ENCODE results near the gene CCNK. TPM values are rescaled to one million over a fixed set of nuclear protein-coding genes. Genes with fewer than 3 reads are reported as not detected.

CCNK gene
- total RNA-seq, 1 donor from 2014 or later = 64.8 TPM

DNA sequence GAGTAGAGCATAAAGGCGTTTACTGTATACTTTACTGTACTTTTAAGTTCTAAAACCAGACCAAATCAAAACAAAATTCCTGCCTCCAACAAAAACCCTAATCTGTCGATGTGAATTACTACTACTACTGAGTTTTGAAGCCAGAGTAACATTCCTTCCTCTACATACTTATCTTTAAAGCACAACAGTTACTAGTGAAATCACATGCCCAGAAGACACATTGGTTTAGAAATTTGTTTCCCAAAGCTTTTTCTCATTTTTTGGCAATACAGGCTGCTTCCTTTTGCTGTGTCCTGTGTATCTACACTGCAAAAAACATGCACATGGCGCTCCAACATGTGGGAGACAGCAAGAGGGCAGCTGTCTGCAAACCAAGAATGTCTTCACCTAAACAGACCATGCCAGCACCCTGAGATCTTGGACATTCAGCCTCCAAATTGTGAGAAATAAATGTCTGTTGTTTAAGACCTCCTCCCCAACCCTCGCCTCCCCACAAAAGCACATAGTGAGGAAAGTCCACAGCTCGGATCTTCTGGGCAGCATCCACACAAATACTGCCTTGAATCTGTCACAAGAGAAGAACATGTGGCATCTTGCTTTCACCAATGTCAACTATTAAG lies 21.6 kb upstream of the CCNK start:
- DNase-seq (ENCODE audit: low spot score, unreplicated experiment) = no peak
- Mint-ChIP-seq H3K36me3 (ENCODE audit: insufficient read depth) (peaks cover 15% of the 10 kb centered on the region), H3K27ac (no peak overlapping the region), H3K4me1 (ENCODE audit: low read depth) (no peaks in the 10 kb centered on the region), H3K9me3 (ENCODE audit: low read depth) (no peaks in the 10 kb centered on the region), H3K4me3 (ENCODE audit: low read depth) (no peak overlapping the region), H3K27me3 (no peaks in the 10 kb centered on the region)
- TF ChIP-seq, protein P1, sequence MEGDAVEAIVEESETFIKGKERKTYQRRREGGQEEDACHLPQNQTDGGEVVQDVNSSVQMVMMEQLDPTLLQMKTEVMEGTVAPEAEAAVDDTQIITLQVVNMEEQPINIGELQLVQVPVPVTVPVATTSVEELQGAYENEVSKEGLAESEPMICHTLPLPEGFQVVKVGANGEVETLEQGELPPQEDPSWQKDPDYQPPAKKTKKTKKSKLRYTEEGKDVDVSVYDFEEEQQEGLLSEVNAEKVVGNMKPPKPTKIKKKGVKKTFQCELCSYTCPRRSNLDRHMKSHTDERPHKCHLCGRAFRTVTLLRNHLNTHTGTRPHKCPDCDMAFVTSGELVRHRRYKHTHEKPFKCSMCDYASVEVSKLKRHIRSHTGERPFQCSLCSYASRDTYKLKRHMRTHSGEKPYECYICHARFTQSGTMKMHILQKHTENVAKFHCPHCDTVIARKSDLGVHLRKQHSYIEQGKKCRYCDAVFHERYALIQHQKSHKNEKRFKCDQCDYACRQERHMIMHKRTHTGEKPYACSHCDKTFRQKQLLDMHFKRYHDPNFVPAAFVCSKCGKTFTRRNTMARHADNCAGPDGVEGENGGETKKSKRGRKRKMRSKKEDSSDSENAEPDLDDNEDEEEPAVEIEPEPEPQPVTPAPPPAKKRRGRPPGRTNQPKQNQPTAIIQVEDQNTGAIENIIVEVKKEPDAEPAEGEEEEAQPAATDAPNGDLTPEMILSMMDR (IDR thresholded peaks at IDR 0.05; ENCODE audit: unreplicated experiment) = no peak

DNA sequence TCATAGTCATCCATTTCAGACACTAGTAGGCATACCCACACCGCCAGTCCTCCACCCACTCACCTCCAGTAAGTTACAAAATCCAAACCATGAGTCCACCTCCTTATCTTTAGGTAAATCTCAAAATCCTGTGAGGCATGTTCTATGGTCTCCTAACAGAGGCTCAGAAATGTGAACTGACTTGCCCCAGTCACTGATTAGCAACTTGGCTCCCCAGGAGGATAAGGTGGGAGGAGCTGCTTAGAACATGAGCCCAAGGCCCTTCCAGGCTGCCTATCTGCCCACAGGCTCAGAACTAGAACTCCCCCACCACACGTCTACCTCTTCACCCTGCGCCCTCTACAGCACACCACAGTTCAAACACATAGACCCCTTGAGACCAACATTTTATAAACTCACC lies 20.4 kb upstream of the CCNK start:
- no peaks in the 10 kb centered on the region for H3K4me1 Mint-ChIP-seq (ENCODE audit: low read depth)
- peaks cover 13% of the 10 kb centered on the region for H3K36me3 Mint-ChIP-seq (ENCODE audit: insufficient read depth)
- no peak overlapping the region for H3K27ac Mint-ChIP-seq
- H3K27me3 Mint-ChIP-seq = no peaks in the 10 kb centered on the region
- H3K9me3 Mint-ChIP-seq (ENCODE audit: low read depth) = no peaks in the 10 kb centered on the region
- TF ChIP-seq, protein P1 (IDR thresholded peaks at IDR 0.05; ENCODE audit: unreplicated experiment) = no peak
- no peak for DNase-seq (ENCODE audit: low spot score, unreplicated experiment)
- no peak overlapping the region for H3K4me3 Mint-ChIP-seq (ENCODE audit: low read depth)

DNA sequence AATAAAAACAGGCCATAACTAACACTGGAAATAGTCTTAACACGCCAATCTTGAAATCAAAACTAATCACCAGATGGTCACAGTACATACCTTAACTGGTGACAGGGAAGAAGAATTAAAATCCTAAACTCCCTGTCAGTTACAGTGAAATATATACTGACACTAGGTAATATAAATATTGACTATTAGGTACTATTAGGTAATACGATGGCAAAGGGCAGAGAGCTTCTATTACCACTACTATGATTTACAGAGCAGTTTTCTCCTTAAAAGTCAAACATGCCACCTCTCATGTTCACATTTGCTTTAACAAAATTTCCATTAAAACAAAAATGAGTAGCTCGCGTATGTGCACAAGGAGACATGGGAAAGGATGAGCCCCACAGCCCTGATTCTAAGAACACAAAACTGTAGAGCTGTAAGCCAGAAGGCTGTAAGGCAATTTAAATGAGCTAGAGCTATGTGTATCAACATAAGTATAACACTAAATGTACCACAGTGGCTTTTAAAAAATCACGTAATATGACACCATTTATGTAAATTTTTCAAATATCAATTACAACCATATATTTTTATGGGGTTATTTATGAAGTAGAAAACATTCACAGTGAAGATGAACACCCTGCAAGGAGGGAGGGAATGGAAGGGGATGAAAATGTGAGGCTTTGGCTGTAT lies 19.7 kb upstream of the CCNK start:
- Mint-ChIP-seq H3K9me3 (ENCODE audit: low read depth) (no peaks in the 10 kb centered on the region), H3K27me3 (no peaks in the 10 kb centered on the region), H3K36me3 (ENCODE audit: insufficient read depth) (peaks cover 13% of the 10 kb centered on the region), H3K27ac (no peak overlapping the region), H3K4me3 (ENCODE audit: low read depth) (no peak overlapping the region), H3K4me1 (ENCODE audit: low read depth) (no peaks in the 10 kb centered on the region)
- TF ChIP-seq, protein P1 (IDR thresholded peaks at IDR 0.05; ENCODE audit: unreplicated experiment) = no peak
- no peak for DNase-seq (ENCODE audit: low spot score, unreplicated experiment)

DNA sequence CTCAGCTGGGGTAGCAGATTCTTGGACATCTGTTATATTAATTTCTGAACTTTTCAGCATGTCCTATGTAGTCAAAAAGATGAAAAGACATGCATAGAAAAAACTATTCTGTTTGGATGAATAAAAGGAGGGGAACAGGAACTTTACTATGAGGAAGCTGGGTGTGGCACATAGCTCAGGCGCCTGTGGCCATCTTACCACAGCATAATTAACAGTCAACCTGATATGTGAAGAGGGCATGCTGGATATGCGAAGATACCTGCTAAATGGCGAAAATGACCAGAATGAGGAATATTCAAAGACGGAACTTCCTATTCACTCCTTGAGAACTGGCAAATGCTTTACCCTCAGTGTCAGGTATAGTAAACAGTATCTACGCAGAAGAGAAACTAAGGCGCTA lies 19.0 kb upstream of the CCNK start:
- Mint-ChIP-seq H3K27ac (no peak overlapping the region), H3K4me1 (ENCODE audit: low read depth) (no peaks in the 10 kb centered on the region), H3K4me3 (ENCODE audit: low read depth) (no peak overlapping the region), H3K9me3 (ENCODE audit: low read depth) (no peaks in the 10 kb centered on the region), H3K27me3 (no peaks in the 10 kb centered on the region), H3K36me3 (ENCODE audit: insufficient read depth) (peaks cover 10% of the 10 kb centered on the region)
- TF ChIP-seq, protein P1 (IDR thresholded peaks at IDR 0.05; ENCODE audit: unreplicated experiment) = no peak
- no peak for DNase-seq (ENCODE audit: low spot score, unreplicated experiment)

DNA sequence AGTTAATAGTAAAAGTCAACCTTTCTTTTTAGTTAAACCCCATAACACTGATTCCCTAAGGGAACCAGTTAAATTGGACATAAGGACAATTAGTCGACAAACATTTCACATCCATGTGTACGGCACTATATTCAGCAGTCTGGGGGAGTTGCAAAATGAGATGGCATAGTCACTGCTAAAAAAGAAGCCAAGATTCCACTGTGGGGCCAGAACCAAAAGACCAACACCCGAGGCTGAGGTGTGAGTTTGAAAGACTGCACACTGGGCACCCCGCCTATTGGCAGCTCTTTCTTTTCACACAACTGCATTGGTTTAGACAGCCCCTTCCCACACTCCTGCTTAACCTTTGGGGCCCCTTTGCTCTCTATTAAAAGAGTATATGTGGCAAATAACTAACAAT lies 17.2 kb upstream of the CCNK start:
- H3K36me3 Mint-ChIP-seq (ENCODE audit: insufficient read depth) = peaks cover 8% of the 10 kb centered on the region
- H3K27ac Mint-ChIP-seq = no peak overlapping the region
- H3K9me3 Mint-ChIP-seq (ENCODE audit: low read depth) = no peaks in the 10 kb centered on the region
- peaks cover 1% of the 10 kb centered on the region for H3K4me1 Mint-ChIP-seq (ENCODE audit: low read depth)
- DNase-seq (ENCODE audit: low spot score, unreplicated experiment) = no peak
- no peaks in the 10 kb centered on the region for H3K27me3 Mint-ChIP-seq
- no peak overlapping the region for H3K4me3 Mint-ChIP-seq (ENCODE audit: low read depth)
- TF ChIP-seq, protein P1 (IDR thresholded peaks at IDR 0.05; ENCODE audit: unreplicated experiment) = no peak

Measured in progenitor cell of endocrine pancreas (in vitro differentiated cells).